CD4-positive, alpha-beta T cell treated with Interleukin-2 at 100 ng/mL for 4 hours (primary cell): ENCODE results near the gene HIGD1A.

Source experiments
- DNase-seq: peaks from one replicate; pipeline ENCODE4 v3.0.0-alpha.2; 2020; ENCODE audit warnings: low spot score

Gene HIGD1A

DNA sequence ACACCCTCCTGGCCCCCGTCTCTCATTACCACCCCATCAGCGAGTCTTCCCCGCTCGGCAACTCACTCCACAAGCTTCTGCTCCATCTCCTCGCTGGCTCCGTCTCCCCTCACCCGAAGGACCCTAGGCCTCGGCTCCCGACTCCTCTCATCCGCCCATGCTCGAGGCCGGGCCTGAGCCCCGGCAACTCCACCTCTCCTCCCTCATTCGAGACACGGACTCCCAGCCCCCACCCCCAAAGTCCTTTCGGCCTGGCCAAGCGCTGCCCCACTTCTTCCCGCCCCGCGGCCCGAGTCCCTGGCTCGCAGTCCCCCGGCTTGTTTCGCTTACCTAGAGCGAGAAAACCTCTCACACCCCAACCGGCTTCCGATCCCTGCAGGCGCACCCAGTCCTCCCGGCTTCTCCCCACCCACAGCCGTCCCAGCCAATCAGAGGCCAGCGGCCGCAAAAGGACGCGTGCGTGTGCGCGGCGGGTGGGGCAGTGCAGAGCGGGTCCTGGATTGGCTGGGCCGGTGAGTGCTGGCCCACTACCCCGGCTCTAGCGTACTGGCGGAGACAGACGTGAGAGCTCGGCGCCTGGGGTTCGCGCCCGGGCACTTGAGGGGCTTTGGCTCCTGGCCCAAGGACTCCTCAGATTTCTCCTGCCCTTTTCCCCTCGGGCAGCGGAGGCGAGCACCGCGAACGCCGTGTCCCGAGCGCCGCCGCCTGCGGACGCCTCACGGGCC is at the start of gene HIGD1A:
Gene HIGD1A (minus strand): TSS at position 385 of the 725 bp plus-strand sequence. CDS start 10,237 bp downstream, outside the sequence.
- peak; percentile 94 for DNase-seq

GRCh38 chr3:42853739-42854302 is 49.5 kb upstream of the HIGD1A start:
- no peak for DNase-seq

GRCh38 chr3:42853056-42853455 is 48.8 kb upstream of the HIGD1A start:
- DNase-seq, result no peak

- no peak for DNase-seq
Observed at GRCh38 chr3:42852441-42852840, 48.2 kb upstream of the HIGD1A start.

- no peak for DNase-seq
Observed at GRCh38 chr3:42851228-42851834, 47.0 kb upstream of the HIGD1A start.

- no peak for DNase-seq
Observed at GRCh38 chr3:42850263-42850662, 46.0 kb upstream of the HIGD1A start.

GRCh38 chr3:42849017-42849416 is 44.7 kb upstream of the HIGD1A start:
- DNase-seq, result no peak

GRCh38 chr3:42847731-42848130 is 43.4 kb upstream of the HIGD1A start:
- DNase-seq, result no peak

DNA sequence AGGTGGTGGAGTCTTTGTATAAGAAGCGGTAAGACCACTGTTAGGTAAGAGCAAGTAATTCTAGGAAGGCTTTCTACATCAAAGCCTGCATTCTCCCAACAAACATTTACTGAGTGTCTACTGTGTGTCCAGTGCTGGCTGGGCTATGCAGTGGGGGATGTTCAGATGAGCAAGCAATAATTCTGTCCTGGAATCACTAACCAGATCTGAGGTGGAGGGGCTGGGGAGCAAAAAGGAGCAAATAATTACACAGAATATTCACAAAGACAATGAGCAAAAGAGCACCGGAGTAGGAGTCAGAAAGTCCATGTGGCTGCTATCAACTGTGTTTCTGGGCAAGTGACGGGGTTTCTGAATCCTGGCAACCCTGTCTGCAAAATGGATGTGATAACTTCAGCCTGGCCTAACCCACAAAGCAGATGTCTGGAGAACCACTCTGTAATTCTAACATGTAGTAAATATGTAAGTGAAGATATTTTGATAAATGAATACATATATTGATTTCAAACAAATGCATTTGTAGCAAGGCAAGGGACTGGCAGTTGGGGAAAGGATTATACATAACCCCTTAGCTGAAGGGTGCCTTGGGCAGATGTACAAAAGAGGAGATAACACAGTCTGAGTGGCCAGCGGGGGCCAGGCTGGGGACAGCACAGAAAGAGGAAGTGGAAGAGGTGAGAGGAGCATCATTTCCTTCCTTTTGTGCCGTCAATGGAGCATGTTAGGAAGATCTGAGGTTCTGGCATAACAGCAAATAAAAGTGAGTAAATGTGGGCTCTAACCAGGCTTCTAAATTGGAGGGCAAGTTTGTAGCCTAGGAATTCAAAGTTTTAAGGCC is 42.6 kb upstream of the HIGD1A start:
- DNase-seq, result no peak

- DNase-seq, result no peak
Observed at GRCh38 chr3:42844815-42845214, 40.5 kb upstream of the HIGD1A start.

GRCh38 chr3:42844412-42844713 is 40.1 kb upstream of the HIGD1A start:
- DNase-seq, result no peak

- no peak for DNase-seq
Observed at GRCh38 chr3:42843713-42844411, 39.6 kb upstream of the HIGD1A start.

DNA sequence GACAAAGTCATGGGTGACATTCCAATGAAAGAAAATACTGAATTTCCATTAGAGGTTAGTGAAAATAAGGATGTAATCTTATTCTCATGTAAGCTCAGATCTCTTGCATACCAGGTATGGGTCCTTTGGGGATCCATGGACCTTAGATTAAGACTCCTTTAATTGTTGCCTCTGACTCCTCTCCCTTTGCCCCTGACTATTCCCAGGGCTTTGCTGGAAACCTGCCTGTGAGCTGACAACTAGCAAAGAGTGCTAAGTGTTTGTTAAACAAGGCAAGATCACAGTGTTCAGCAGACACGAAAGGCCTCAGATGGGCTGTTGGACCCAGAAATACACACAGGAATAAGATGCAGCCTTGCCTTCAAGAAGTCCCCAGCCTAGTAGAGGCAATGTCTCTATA is 37.0 kb upstream of the HIGD1A start:
- no peak for DNase-seq

GRCh38 chr3:42839616-42840015 is 35.3 kb upstream of the HIGD1A start:
- peak; percentile 42 for DNase-seq

DNA sequence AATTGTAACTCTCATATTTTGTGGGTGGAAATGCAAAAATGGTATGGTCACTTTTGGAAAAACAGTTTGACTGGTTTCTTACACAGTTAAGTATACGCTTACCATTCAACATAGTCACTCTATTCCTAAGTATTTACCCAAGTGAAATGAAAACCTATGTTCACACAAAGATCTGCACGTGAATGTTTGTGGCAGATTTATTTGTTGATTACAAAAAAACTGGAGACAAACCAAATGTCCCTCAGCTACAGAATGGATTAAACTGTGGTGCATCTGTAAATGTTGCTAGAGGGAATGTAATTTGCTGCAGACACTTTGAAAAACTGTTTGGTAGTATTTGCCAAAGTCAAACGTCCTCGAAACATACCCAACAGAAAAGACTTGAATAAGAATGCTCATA is 34.3 kb upstream of the HIGD1A start:
- DNase-seq, result no peak

- DNase-seq, result no peak
Observed at GRCh38 chr3:42836150-42837123, 32.1 kb upstream of the HIGD1A start.

DNA sequence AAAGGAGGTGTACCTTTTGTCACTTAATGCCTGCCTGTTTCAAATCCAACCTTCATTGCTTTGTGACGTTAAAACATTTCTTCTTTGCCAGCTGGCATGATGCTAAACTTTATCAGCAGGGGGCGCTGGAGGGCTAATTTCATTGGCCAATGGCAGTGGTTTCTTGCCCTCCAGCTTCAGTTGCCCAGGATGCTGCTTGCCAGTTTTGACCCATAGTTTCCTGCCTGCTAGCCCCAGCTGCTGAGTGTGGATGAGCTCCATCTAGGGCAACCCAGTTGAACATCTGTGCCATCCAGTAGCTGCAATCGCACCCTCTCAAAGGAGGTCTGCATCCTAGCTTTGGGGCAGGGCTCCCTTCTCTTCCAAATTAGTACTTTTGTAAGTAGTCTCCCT is 27.0 kb upstream of the HIGD1A start:
- peak; percentile 80 for DNase-seq

- no peak for DNase-seq
Observed at GRCh38 chr3:42830437-42831320, 26.4 kb upstream of the HIGD1A start.

DNA sequence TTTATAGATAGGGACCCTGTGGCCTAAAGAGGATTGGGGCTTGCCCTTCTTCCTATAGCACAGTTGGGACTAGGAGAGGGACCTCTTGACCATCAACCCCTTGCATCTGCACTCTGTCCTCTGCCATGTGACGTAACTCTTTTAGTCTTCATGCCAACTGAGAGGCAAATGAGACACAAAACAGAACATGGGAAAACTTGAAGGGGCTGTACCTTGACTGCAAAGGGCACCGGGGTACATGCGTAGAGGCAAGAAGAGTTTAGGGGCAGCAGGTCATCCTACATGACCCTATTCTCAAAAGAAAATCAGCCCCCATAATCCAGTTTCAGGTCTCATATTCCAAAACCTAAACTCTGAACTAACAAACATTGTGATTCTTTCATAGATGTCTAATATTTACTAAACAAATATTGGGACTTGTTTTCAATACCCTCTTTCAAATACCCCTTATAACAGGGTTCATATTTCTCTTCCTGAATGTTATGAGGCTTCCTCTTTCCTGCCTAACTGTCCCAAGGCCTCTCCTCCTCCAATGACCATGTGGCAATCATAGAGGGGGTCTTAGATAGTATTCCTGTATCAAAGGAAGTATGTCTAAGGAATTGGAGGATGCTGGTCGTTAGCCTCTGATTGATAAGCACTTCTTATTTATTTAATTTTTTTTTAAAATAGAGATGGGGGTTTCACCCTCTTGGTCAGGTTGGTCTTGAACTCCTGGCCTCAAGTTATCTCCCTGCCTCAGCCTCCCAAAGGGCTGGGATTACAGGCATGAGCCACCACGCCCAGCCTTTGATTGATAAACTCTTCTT is 25.5 kb upstream of the HIGD1A start:
- no peak for DNase-seq
